GM12892 (cell line): Measurements from ENCODE around the gene GSPT1.
"Not testable (repeated sequence)": the region's sequence is repeated elsewhere in the genome, so short reads cannot be mapped to it uniquely, and the experiment has no call there.

Source experiments
- POLR2A ChIP-seq: IDR thresholded peaks from 2 replicates; pipeline ENCODE4 v1.6.1; 2011; ENCODE audit warnings: low read depth, low read length, control low read depth
- POLR2AphosphoS5 ChIP-seq: IDR thresholded peaks from 2 replicates; pipeline ENCODE4 v1.6.1; 2011; ENCODE audit warnings: low read depth, low read length, control low read depth

DNA sequence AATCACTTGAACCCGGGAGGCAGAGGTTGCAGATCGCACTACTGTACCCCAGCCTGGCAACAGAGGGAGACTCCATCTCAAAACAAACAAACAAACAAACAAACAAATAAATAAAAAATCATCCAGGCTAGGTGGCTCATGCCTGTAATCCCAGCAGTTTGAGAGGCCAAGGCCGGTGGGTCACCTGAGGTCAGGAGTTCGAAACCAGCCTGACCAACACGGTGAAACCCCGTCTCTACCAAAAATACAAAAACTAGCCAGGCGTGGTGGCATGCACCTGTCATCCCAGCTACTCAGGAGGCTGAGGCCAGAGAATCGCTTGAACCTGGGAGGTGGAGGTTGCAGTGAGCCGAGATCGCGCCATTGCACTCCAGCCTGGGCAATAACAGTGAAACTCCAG, 47.2 kb upstream of the GSPT1 start:
- TF ChIP-seq POLR2A, POLR2AphosphoS5: not testable (repeated sequence)
